ENCODE measurements around the gene SH3GL2. TPM values are rescaled to one million over a fixed set of nuclear protein-coding genes. Genes with fewer than 3 reads are reported as not detected.

SH3GL2 gene
- total RNA-seq, 1 donor from 2014 or later: 0.07 TPM

DNA sequence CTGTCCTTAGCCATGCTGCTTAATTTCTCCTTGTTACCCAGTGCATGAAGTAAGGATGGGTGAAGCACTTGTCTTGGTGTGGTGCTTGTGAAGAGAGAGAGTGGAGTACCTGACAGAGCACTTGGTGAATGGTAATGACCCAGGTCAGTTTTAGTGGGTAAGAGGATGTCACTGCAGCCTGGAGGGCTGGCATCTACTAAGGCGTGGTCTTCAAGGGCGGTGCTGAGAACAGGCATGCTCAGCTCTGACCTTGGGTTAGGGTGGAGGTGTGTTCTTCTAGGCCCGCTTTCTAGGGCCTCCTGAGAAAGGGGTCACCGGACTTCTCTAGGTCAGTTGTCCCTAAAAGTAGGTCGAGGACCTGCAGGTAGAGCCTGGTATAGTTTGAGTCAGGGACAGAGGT, 25.7 kb downstream of the SH3GL2 start:
- H3K4me3 Mint-ChIP-seq (ENCODE audit: unreplicated experiment): no peak overlapping the region
- TF ChIP-seq, protein P1, sequence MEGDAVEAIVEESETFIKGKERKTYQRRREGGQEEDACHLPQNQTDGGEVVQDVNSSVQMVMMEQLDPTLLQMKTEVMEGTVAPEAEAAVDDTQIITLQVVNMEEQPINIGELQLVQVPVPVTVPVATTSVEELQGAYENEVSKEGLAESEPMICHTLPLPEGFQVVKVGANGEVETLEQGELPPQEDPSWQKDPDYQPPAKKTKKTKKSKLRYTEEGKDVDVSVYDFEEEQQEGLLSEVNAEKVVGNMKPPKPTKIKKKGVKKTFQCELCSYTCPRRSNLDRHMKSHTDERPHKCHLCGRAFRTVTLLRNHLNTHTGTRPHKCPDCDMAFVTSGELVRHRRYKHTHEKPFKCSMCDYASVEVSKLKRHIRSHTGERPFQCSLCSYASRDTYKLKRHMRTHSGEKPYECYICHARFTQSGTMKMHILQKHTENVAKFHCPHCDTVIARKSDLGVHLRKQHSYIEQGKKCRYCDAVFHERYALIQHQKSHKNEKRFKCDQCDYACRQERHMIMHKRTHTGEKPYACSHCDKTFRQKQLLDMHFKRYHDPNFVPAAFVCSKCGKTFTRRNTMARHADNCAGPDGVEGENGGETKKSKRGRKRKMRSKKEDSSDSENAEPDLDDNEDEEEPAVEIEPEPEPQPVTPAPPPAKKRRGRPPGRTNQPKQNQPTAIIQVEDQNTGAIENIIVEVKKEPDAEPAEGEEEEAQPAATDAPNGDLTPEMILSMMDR (IDR thresholded peaks at IDR 0.05): no peak

GRCh38 chr9:17609312-17610005, 30.6 kb downstream of the SH3GL2 start:
- no peak for DNase-seq (ENCODE audit: low spot score)
- no peak overlapping the region for H3K4me3 Mint-ChIP-seq (ENCODE audit: unreplicated experiment)
- no peak overlapping the region for H3K27ac Mint-ChIP-seq (ENCODE audit: unreplicated experiment)
- TF ChIP-seq, protein P1 (IDR thresholded peaks at IDR 0.05): no peak
- no peaks in the 10 kb centered on the region for H3K4me1 Mint-ChIP-seq (ENCODE audit: low read depth)
- H3K27me3 Mint-ChIP-seq (ENCODE audit: low read depth): peaks cover 37% of the 10 kb centered on the region
- H3K36me3 Mint-ChIP-seq (ENCODE audit: low read depth): no peaks in the 10 kb centered on the region
- H3K9me3 Mint-ChIP-seq (ENCODE audit: low read depth): no peaks in the 10 kb centered on the region

More for the DNA sequence above, 25.7 kb downstream of the SH3GL2 start:
- peaks cover 6% of the 10 kb centered on the region for H3K4me1 Mint-ChIP-seq (ENCODE audit: low read depth)
- peaks cover 29% of the 10 kb centered on the region for H3K27me3 Mint-ChIP-seq (ENCODE audit: low read depth)
- no peaks in the 10 kb centered on the region for H3K9me3 Mint-ChIP-seq (ENCODE audit: low read depth)
- H3K36me3 Mint-ChIP-seq (ENCODE audit: low read depth): no peaks in the 10 kb centered on the region
- no peak for DNase-seq (ENCODE audit: low spot score)
- no peak overlapping the region for H3K27ac Mint-ChIP-seq (ENCODE audit: unreplicated experiment)

DNA sequence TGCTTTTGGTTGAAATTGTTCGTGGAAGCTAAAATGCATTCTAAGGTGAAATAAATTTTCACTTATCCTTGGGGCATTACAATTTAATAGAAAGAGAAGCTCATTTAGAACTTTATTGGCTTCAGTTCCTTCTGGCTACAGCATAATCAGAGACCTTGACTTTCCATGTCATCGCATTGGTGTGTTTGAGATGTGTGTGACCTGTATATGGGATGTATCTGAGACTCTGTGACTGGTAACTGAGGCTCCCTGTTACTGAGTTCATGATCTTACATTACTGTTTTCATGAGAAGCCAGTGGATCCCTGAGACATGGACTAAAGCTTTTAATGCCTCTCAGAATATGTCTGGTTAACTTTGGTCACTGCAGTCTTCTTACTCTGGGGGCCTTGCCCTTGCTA, 32.5 kb downstream of the SH3GL2 start:
- Mint-ChIP-seq H3K9me3 (ENCODE audit: low read depth) (no peaks in the 10 kb centered on the region), H3K36me3 (ENCODE audit: low read depth) (no peaks in the 10 kb centered on the region), H3K4me3 (ENCODE audit: unreplicated experiment) (no peak overlapping the region), H3K27ac (ENCODE audit: unreplicated experiment) (no peak overlapping the region), H3K27me3 (ENCODE audit: low read depth) (peaks cover 34% of the 10 kb centered on the region), H3K4me1 (ENCODE audit: low read depth) (no peaks in the 10 kb centered on the region)
- TF ChIP-seq, protein P1 (IDR thresholded peaks at IDR 0.05): no peak
- DNase-seq (ENCODE audit: low spot score): no peak

DNA sequence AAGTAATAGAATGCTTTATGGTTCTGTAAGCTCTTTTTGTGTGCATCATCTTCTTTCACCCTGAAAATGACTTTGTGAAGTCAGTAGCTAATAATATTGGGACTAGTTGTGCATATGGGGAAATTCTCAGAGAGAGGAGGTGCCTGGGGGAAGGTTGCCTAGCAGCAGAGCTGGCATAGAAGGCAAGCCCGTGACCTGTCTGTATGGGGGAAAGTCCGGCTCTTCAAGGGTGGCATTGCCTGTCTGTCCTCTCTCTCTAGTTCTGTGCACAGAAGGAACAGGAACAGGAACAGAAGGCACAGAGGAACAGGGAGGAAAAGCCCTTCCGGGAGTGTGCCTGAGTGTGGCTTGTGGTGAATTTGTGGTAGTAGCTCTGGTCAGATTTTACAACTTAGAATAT, 33.1 kb downstream of the SH3GL2 start:
- H3K4me1 Mint-ChIP-seq (ENCODE audit: low read depth): no peaks in the 10 kb centered on the region
- no peak for DNase-seq (ENCODE audit: low spot score)
- TF ChIP-seq, protein P1 (IDR thresholded peaks at IDR 0.05): no peak
- no peak overlapping the region for H3K27ac Mint-ChIP-seq (ENCODE audit: unreplicated experiment)
- no peaks in the 10 kb centered on the region for H3K36me3 Mint-ChIP-seq (ENCODE audit: low read depth)
- H3K4me3 Mint-ChIP-seq (ENCODE audit: unreplicated experiment): no peak overlapping the region
- H3K27me3 Mint-ChIP-seq (ENCODE audit: low read depth): peaks cover 36% of the 10 kb centered on the region
- no peaks in the 10 kb centered on the region for H3K9me3 Mint-ChIP-seq (ENCODE audit: low read depth)

DNA sequence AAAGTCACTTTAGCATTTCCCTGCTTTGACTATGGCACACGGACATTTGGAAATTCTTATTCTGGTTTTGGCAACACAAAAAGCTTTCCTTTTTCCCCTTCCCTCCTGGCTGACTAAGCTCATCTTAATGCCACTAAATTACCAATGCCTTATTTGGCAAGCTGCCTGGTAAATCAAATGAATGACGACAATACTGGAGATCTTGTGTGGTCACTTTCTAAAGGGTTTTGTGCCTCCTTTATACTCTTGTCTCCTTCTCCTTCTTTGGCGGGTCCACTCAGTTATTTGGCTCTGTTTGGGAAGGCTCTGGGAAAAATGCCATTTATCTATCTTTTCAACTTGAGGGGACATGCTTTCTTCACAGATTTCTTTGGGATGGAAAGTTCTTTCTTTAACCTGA, 34.9 kb downstream of the SH3GL2 start:
- no peak for DNase-seq (ENCODE audit: low spot score)
- no peaks in the 10 kb centered on the region for H3K9me3 Mint-ChIP-seq (ENCODE audit: low read depth)
- H3K4me3 Mint-ChIP-seq (ENCODE audit: unreplicated experiment): no peak overlapping the region
- no peaks in the 10 kb centered on the region for H3K4me1 Mint-ChIP-seq (ENCODE audit: low read depth)
- H3K36me3 Mint-ChIP-seq (ENCODE audit: low read depth): no peaks in the 10 kb centered on the region
- TF ChIP-seq, protein P1 (IDR thresholded peaks at IDR 0.05): no peak
- peaks cover 41% of the 10 kb centered on the region for H3K27me3 Mint-ChIP-seq (ENCODE audit: low read depth)
- no peak overlapping the region for H3K27ac Mint-ChIP-seq (ENCODE audit: unreplicated experiment)
